Iris pigment epithelial cell (primary cell): Measurements from ENCODE around the gene CD14.
A peak's percentile ranks its signal among the peaks of the same experiment; 100 is the strongest.
"Not testable (repeated sequence)": the region's sequence is repeated elsewhere in the genome, so short reads cannot be mapped to it uniquely, and the experiment has no call there.

Experiments used
- DNase-seq: peaks from one replicate; pipeline ENCODE4 v3.0.0-alpha.2; 2011; ENCODE audit warnings: low read depth

The CD14 gene

GRCh38 chr5:140633021-140633471 lies at the start of gene CD14:
Gene CD14 (minus strand): TSS chr5:140633175. CDS start chr5:140633071, 104 bp downstream.
- peak; percentile 33 for DNase-seq

- no peak for DNase-seq
These were observed 46.0 kb upstream of the CD14 start for GRCh38 chr5:140678993-140679392.

GRCh38 chr5:140677947-140678346 lies 45.0 kb upstream of the CD14 start:
- no peak for DNase-seq

- DNase-seq = no peak
These were observed 41.7 kb upstream of the CD14 start for GRCh38 chr5:140674629-140675028.

GRCh38 chr5:140674211-140674610 lies 41.2 kb upstream of the CD14 start:
- no peak for DNase-seq

GRCh38 chr5:140673187-140673976 lies 40.4 kb upstream of the CD14 start, which contains the start of gene DND1:
Gene DND1 (minus strand): TSS chr5:140673576. CDS start chr5:140673542, 34 bp downstream.
- DNase-seq = no peak

GRCh38 chr5:140672455-140673186 lies 39.6 kb upstream of the CD14 start:
- DNase-seq = peak; percentile 27

GRCh38 chr5:140671472-140672125 lies 38.6 kb upstream of the CD14 start:
- no peak for DNase-seq

GRCh38 chr5:140671035-140671434 lies 38.1 kb upstream of the CD14 start:
- not testable (repeated sequence) for DNase-seq

GRCh38 chr5:140664359-140665119 lies 31.6 kb upstream of the CD14 start, which contains the start of gene WDR55:
Gene WDR55 (plus strand): TSS chr5:140664904. CDS start chr5:140664913, 9 bp downstream.
- peak; percentile 90 for DNase-seq

- no peak for DNase-seq
These were observed 31.0 kb upstream of the CD14 start for GRCh38 chr5:140664030-140664358.

- not testable (repeated sequence) for DNase-seq
These were observed 27.4 kb upstream of the CD14 start for GRCh38 chr5:140660371-140660770.

GRCh38 chr5:140658870-140659269 lies 25.9 kb upstream of the CD14 start:
- DNase-seq = no peak

- DNase-seq = peak; percentile 24
These were observed 14.1 kb upstream of the CD14 start for GRCh38 chr5:140647042-140647419.

- DNase-seq = peak; percentile 61
These were observed 9.7 kb upstream of the CD14 start for GRCh38 chr5:140642718-140643117.

- no peak for DNase-seq
These were observed 8.7 kb upstream of the CD14 start for GRCh38 chr5:140641716-140642115.

- peak; percentile 94 for DNase-seq
These were observed 6.4 kb upstream of the CD14 start, which contains the start of gene TMCO6 for GRCh38 chr5:140639148-140639981. Gene TMCO6 (plus strand): TSS chr5:140639451. CDS start chr5:140639528, 77 bp downstream.

- not testable (repeated sequence) for DNase-seq
These were observed 5.8 kb upstream of the CD14 start for GRCh38 chr5:140638898-140639147.

GRCh38 chr5:140637371-140638100 lies 4.6 kb upstream of the CD14 start:
- DNase-seq = no peak
